HUES48 (cell line): Measurements from ENCODE around the gene PCGF3.
"Not testable (repeated sequence)": the region's sequence is repeated elsewhere in the genome, so short reads cannot be mapped to it uniquely, and the experiment has no call there.

Experiments
- H3K27ac ChIP-seq: one replicate; pipeline ENCODE4 v1.7.0; 2013; ENCODE audit warnings: low read depth, low read length, inconsistent platforms
- H3K27me3 ChIP-seq: 2 replicates; pipeline ENCODE4 v1.6.1; 2013; ENCODE audit warnings: mild to moderate bottlenecking, low read length; ENCODE audit not compliant: control insufficient read depth, insufficient read depth
- H3K36me3 ChIP-seq: 2 replicates; pipeline ENCODE4 v1.6.1; 2013; ENCODE audit warnings: low read length; ENCODE audit not compliant: control insufficient read depth, insufficient read depth
- H3K4me1 ChIP-seq: 2 replicates; pipeline ENCODE4 v1.6.1; 2013; ENCODE audit warnings: mild to moderate bottlenecking, low read length; ENCODE audit not compliant: control insufficient read depth, insufficient read depth
- H3K4me3 ChIP-seq: 2 replicates; pipeline ENCODE4 v1.5.1; 2013; ENCODE audit warnings: mild to moderate bottlenecking, low read depth, low read length
- H3K9ac ChIP-seq: 2 replicates; pipeline ENCODE4 v1.6.1; 2013; ENCODE audit warnings: mild to moderate bottlenecking, low read depth, low read length, moderate library complexity
- H3K9me3 ChIP-seq: 2 replicates; pipeline ENCODE4 v1.6.1; 2013; ENCODE audit warnings: low read length; ENCODE audit not compliant: control insufficient read depth, insufficient read depth

PCGF3 gene

DNA sequence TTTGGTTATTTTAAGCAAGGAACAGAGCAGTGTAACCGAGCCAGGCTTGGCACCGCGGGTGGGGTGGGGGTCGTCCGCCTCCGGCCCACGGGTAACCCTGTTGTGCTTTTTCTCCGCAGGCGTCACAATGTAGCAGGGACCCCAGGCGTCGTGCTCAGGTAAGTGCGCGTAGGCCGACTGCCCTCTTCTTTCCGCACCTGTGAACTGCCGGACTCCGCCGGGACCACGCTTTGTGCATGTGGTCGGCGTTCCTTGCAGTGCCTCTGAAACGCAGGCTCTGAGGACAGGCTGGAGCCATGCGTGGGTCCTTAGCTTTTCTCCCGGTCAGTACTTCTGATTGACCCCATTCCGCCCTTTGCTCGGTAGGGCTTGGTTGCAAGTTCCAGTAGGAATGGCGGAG lies 24.9 kb downstream of the PCGF3 start:
- Histone ChIP-seq H3K4me3 (no peak overlapping the region), H3K9me3 (no peaks in the 10 kb centered on the region), H3K4me1 (no peaks in the 10 kb centered on the region), H3K27me3 (no peaks in the 10 kb centered on the region), H3K36me3 (peaks cover 40% of the 10 kb centered on the region), H3K27ac (no peak overlapping the region), H3K9ac (no peak overlapping the region)

DNA sequence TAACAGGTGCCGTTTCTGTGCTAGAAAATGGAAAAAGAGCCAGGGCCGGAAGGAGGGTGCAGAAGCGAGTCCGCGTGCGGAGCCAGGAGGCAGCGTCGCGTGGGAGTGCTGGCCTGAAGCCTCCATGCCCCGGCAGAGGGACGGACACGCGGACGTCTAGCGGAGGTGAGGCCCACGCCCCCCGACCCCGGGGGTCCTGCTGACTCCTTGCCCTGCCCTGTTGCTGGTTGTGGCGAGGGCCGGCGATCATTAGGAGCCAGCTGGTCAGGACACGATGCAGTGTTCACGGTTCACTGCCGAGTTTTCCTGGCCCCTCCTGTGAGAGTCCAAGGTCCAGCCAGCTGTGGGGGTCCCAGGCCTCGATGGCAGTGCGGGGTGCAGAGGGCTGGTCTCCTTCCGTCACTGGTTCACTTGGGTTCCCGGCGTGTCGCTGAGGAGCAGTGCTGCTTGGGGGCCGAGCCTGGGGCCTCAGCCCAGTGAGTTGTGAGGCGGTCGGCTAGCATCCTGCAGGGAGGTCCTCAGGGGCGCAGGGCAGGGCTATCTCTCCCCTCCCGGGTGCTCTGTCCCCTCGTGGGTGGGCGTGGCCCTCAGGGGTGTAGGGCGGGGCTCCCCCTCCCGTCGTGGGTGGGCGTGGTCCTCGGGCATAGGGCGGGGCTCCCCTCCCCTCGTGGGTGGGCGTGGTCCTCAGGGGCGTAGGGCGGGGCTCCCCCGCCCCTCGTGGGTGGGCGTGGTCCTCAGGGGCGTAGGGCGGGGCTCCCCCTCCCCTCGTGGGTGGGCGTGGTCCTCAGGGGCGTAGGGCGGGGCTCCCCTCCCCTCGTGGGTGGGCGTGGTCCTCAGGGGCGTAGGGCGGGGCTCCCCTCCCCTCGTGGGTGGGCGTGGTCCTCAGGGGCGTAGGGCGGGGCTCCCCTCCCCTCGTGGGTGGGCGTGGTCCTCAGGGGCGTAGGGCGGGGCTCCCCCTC lies 25.6 kb downstream of the PCGF3 start:
- H3K9ac ChIP-seq, H3K27me3 ChIP-seq, H3K27ac ChIP-seq, H3K9me3 ChIP-seq, H3K4me1 ChIP-seq, H3K4me3 ChIP-seq: not testable (repeated sequence)
- H3K36me3 ChIP-seq = peaks cover 46% of the 10 kb centered on the region

DNA sequence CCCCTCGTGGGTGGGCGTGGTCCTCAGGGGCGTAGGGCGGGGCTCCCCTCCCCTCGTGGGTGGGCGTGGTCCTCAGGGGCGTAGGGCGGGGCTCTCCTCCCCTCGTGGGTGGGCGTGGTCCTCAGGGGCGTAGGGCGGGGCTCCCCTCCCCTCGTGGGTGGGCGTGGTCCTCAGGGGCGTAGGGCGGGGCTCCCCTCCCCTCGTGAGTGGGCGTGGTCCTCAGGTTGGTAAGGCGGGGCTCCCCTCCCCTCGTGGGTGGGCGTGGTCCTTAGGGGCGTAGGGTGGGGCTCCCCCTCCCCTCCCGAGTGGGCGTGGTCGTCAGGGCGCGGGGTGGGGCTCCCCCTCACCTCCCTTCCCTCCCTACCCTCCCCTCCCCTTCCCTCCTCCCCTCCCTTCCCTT lies 26.3 kb downstream of the PCGF3 start:
- peaks cover 48% of the 10 kb centered on the region for H3K36me3 ChIP-seq
- not testable (repeated sequence) for H3K9me3 ChIP-seq, H3K27me3 ChIP-seq, H3K4me3 ChIP-seq, H3K27ac ChIP-seq, H3K9ac ChIP-seq, H3K4me1 ChIP-seq

DNA sequence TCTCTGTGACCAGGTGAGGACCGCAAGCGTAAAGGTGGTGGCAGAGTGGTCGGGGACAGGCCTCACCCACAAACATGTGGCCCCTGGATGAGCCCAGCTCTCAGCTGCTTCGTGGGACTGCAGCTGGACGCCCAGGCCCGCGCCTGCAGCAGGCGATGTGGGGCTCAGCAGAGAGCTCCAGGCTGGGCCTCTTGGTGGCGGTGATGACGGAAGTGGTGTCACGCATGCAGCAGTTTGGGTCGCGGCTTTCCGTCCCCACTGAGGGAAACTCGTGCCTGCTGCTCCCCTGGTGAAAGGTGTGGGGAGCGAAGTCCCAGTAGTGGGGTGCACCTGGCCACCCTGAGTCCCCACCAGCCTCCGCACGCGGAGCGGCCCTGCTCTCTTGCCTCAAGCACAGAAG lies 26.9 kb downstream of the PCGF3 start:
- Histone ChIP-seq H3K4me3 (no peak overlapping the region), H3K4me1 (no peaks in the 10 kb centered on the region), H3K27ac (no peak overlapping the region), H3K9ac (no peak overlapping the region), H3K27me3 (no peaks in the 10 kb centered on the region), H3K36me3 (peaks cover 53% of the 10 kb centered on the region), H3K9me3 (no peaks in the 10 kb centered on the region)

- H3K9me3 ChIP-seq = no peaks in the 10 kb centered on the region
- H3K27ac ChIP-seq = no peak overlapping the region
- no peak overlapping the region for H3K4me3 ChIP-seq
- H3K36me3 ChIP-seq = peaks cover 59% of the 10 kb centered on the region
- no peaks in the 10 kb centered on the region for H3K4me1 ChIP-seq
- H3K27me3 ChIP-seq = no peaks in the 10 kb centered on the region
- no peak overlapping the region for H3K9ac ChIP-seq
Measured at GRCh38 chr4:732911-733630, 27.4 kb downstream of the PCGF3 start.

DNA sequence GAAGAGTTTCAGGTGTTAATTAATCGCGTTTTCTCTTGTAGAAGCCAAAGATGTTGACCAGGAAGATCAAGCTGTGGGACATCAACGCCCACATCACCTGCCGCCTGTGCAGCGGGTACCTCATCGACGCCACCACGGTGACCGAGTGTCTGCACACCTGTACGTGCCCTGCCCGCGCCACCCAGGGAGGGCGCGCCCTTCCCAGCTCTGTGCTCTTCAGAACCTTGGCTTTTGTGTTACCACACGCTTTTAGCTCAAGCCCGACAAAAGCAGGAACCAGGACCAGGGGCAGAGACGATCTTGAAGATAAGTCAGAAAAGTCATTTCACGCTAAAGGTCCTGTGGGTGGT lies 28.0 kb downstream of the PCGF3 start:
- Histone ChIP-seq H3K9me3 (no peaks in the 10 kb centered on the region), H3K36me3 (peaks cover 62% of the 10 kb centered on the region), H3K27ac (no peak overlapping the region), H3K9ac (no peak overlapping the region), H3K4me1 (no peaks in the 10 kb centered on the region), H3K27me3 (no peaks in the 10 kb centered on the region), H3K4me3 (no peak overlapping the region)

DNA sequence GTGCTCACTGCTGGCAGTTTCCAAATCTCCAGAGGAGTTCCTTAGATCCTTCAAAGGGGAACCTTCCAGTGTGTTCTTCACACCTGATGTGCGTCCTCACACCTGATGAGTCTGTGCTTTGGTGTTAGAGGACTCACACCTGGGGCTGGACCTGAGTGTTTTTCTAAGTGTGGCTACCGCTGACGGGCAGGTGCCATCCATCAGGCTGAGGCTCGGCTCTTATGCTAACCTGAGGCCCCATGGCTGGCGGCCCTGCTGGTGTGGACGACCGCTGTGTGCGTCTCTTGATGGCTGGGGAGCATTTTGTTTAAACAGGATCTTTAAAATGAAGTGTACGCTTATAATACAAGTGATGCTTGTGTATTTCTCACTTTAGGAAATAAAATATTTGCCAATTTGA lies 28.4 kb downstream of the PCGF3 start:
- Histone ChIP-seq H3K27me3 (no peaks in the 10 kb centered on the region), H3K9ac (no peak overlapping the region), H3K27ac (no peak overlapping the region), H3K9me3 (no peaks in the 10 kb centered on the region), H3K36me3 (peaks cover 66% of the 10 kb centered on the region), H3K4me1 (no peaks in the 10 kb centered on the region), H3K4me3 (no peak overlapping the region)

DNA sequence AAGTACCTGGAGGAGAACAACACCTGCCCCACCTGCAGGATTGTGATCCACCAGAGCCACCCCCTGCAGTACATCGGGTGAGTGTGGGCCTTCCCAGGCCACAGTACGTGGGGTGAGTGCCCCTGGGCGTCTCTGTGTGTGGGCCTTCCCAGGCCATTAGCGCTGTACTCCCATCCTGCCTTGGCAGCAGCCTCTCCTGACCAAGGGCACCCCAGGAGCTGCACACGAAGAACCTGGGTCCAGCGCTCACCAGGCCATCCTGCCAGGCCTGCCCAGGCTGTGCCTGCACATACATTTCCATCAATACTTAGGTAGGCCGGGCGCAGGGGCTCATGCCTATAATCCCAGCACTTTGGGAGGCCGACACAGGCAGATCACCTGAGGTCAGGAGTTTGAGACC lies 29.3 kb downstream of the PCGF3 start:
- no peaks in the 10 kb centered on the region for H3K4me1 ChIP-seq
- H3K9me3 ChIP-seq = no peaks in the 10 kb centered on the region
- H3K4me3 ChIP-seq = no peak overlapping the region
- H3K36me3 ChIP-seq = peaks cover 73% of the 10 kb centered on the region
- no peak overlapping the region for H3K9ac ChIP-seq
- no peak overlapping the region for H3K27ac ChIP-seq
- H3K27me3 ChIP-seq = no peaks in the 10 kb centered on the region

DNA sequence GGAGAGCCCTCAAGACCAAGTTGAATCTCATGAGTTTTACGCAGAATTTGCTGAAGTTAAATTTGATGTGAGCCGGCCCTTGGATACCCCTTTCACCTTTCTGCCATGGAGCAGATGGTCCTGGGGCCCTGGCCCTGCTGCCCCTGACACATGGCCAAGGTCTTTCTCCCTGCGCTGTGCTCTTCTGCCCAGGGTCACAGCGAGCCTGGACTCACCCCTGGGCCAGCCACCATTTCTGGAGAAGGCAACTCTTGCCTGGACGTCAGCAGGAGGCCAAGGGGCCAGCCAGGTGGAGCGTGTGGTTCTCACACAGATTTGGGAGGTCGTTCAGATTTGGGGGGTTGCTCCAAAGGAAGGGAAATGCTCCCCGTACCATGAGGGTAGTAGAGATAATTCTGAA lies 30.0 kb downstream of the PCGF3 start:
- no peak overlapping the region for H3K4me3 ChIP-seq
- H3K4me1 ChIP-seq = no peaks in the 10 kb centered on the region
- no peaks in the 10 kb centered on the region for H3K9me3 ChIP-seq
- H3K9ac ChIP-seq = no peak overlapping the region
- peaks cover 79% of the 10 kb centered on the region for H3K36me3 ChIP-seq
- no peak overlapping the region for H3K27ac ChIP-seq
- H3K27me3 ChIP-seq = no peaks in the 10 kb centered on the region

DNA sequence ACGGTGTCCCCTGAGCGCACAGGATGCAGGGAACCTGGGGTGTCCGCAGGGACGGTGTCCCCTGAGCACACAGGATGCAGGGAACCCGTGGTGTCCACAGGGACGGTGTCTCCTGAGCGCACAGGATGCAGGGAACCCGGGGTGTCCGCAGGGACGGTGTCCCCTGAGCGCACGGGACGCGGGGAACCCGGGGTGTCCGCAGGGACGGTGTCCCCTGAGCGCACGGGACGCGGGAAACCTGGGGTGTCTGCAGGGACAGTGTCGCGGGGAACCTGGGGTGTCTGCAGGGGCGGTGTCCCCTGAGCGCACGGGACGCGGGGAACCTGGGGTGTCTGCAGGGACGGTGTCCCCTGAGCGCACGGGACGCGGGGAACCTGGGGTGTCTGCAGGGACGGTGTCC lies 30.9 kb downstream of the PCGF3 start:
- H3K27ac ChIP-seq, H3K27me3 ChIP-seq, H3K4me3 ChIP-seq, H3K9me3 ChIP-seq, H3K9ac ChIP-seq, H3K4me1 ChIP-seq: not testable (repeated sequence)
- H3K36me3 ChIP-seq = peaks cover 78% of the 10 kb centered on the region

DNA sequence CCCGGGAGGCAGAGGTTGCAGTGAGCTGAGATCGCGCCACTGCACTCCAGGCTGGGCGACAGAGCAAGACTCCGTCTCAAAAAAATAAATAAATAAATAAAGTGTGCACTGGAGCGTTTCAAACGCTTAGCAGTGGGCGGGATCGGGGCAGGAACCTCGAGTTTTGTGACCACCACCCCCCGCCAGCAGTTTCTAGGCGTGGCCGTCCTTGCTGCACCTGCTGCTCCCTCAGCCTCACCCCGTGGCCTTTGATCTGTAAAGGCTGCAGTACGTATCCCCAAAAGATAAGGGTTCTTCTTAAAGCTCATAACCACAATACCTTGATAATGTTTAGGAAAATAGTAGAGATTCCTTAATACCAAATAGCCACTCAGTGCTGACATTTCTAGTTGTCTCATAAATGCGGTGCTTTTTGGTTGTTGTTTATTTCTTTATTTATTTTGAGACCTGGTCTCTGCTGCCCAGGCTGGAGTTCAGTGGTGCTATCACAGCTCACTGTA lies 33.2 kb downstream of the PCGF3 start:
- Histone ChIP-seq H3K9me3 (no peaks in the 10 kb centered on the region), H3K4me3 (no peak overlapping the region), H3K9ac (no peak overlapping the region), H3K27ac (no peak overlapping the region), H3K36me3 (peaks cover 69% of the 10 kb centered on the region), H3K27me3 (no peaks in the 10 kb centered on the region), H3K4me1 (no peaks in the 10 kb centered on the region)
